HG02798 (cell line): ENCODE data around the gene ROR2.

Experiments
- ATAC-seq: cut with Tn5 transposase; IDR thresholded peaks from one replicate; pipeline ENCODE4 v1.9.1; 2021; ENCODE audit warnings: mild to moderate bottlenecking; ENCODE audit not compliant: unreplicated experiment, poor library complexity

Gene ROR2

DNA sequence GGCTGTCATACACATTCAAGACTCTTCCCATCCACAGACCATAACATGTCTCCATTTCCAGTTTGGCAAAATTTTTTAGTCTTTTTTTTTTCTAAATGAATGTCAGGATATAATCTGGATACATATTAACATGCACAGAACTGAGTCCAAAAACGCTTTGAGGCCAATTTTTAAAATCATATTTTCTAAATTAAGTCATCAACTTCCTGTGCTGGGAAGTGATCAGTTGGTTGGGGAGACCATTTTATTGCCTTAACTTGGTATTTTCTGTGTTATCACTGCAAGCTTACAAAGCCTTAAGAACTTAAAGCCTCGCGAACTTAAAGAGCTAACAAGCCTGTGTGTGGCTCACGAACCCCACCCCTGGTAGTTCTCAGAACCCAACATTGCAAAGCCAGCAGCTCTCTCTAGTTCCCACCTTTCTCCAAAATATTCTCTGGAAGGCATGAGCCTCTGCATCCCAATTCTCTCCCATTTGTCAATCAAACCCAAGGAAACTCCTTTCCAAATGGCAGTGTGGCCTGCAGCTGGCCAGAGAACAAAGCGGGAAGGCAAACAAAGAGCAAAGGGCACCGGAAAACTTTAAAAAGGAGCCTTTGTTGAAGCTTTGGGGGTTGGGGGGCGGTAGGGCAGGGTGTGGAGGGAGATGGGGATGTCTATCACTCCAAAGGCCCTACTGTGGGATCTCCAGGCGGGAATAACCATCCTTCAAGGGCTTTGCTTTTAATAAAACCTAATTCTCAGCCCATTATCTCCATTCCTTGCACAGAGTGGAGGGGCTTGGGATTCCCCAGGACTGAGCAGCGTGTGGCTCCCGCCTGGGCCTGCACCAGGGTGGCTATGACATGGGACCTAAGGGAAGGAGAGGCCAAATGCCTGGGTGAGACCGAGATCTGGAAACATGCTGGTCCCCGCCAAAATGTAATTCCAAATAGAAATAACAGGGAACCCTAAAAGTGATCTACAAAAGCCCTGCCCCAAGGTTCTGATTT lies 65.0 kb downstream of the ROR2 start:
- no peak for ATAC-seq

DNA sequence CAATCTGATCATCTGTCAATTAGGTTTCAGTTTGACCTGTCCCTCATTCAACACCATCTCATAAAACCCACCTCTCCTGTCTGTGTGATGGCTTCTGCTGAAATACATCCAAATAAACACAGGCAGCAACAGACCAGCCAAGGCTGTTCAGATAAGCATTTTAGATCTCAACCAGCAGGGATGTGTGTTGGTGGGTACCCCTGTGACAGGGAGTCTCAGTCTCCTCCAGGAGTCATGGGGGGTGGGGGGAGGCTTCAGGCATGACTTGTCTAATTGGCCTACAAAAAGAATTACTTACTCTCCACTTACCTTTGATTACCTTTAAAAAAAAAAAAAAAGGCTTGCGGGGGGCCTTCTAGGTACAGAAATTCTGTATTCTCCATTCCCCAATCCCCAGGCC lies 65.9 kb downstream of the ROR2 start:
- ATAC-seq, result no peak

DNA sequence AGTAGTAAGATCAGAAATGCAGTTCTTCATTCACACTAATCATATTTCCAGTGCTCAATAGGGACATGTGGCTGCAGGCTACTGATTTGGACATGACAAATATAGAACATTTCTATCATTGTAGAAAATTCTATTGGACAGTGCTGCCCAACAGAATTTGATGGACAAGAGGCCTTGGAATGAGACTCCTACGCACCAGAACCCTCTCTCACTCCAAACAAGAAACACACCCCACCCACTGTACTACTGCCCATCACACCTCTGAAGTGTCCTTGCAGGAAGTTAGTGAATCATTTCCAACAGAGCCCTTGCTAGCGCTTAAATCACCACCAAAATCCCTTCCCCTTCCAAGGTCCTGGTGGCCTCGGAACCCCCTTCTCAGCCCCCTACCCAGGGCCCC lies 66.5 kb downstream of the ROR2 start:
- ATAC-seq, result no peak

DNA sequence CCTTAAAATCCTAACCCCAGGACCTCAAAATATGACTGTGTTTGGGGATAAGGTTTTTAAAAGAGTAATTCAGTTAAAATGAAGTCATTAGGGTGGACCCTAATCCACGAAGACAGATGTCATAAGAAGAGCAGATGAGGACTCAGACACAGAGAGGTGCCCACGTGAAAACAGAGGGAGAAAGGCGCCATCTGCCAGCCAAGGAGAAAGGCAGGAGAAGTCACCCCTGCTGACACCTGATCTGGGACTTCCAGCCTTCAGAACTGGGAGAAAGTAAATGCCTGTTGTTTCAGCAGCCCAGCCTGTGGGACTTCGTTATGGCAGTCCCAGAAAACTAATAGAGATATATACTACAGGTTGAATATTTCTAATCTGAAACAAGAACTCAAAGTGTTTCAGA lies 67.4 kb downstream of the ROR2 start:
- ATAC-seq, result no peak

DNA sequence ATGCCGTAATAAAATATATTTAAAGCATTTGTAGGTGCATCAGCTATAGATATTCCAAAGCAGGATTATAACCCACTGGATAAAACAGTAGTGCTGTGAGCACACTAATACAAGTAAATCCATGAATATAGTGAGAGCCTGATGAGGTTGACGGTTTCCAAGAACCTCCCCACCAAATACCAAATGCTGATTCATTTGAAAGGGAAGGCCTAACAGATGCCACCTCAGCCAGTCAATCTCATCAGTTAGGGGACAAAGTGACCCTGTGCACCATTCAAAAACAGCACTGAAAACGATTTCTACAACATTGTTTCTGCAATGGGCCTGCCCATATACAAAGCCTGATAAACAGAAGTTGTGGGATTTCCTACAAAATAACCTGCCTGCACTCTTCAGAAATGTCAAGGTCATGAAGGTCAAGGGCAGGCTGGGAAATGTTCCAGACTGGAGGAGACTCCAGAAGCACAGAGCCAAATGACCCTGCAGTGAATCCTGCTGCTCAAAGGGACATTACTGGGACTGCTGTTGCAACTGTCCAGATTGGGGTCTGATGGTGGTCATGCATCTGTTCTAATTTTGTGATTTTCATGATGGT lies 69.6 kb downstream of the ROR2 start:
- ATAC-seq, result no peak

DNA sequence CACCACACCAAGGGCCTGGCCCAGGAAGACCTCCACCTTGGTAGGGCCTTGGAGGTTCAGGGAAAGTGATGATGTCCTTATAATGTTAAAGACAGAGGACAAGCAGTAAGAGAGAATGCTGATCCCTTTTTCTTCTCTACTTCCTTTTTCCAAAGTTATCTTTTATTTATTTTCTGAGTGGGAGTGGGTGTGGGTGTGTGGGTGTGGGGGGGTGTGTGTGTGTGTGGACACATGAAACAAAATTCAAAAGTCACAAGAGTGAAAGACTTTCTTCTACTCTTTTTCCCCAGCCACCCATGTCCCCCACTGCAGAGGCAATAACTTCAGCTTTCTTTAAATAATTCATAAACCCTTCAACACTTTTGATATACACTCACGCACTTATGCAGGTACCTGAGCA lies 70.8 kb downstream of the ROR2 start:
- no peak for ATAC-seq

DNA sequence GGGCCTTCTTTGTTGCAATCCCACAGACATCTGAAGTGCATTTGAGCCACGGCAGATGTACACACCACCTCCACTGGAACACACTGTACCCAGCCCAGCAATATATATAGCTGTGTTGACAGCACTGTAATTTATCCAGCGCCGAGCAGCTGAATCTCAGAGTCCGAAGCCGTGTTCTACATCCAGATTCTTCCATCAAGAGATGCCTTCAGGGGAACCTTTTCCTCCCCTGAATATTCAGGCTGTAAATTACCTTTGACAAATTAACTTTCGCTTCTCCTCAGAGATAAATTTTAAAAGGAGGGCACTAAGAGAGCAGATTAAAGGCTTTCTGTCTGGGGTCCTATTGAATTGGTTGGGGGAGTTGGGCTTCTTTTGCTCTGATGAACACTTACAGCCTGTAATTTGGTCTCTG lies 76.4 kb downstream of the ROR2 start:
- no peak for ATAC-seq

DNA sequence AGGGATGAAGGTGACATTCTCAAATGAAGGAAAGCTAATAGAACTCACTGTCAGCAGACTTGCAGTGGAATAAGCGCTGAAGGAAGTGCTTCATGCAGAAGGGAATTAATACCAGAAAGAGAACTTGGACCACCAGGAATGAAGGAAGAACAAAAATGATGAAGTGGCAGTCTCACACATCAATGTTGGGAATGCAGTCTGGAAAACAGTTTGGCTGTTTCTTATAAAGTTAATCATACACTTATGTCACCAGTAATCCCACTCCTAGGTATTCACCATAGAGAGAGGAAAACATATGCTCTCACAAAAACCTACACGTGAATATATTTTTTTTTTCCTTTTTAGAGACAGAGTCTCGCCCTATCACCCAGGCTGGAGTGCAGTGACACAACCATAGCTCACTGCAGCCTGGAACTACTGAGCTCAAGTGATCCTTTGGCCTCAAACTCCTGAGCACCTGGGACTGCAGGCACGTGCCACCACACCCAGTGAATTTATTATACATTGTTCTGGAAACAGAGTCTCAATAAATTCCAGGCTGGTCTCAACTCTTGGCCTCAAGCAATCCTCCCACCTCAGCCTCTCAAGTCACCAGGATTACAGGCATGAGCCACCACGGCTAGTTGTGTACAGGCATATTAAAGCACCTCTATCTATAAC lies 81.2 kb downstream of the ROR2 start:
- no peak for ATAC-seq

DNA sequence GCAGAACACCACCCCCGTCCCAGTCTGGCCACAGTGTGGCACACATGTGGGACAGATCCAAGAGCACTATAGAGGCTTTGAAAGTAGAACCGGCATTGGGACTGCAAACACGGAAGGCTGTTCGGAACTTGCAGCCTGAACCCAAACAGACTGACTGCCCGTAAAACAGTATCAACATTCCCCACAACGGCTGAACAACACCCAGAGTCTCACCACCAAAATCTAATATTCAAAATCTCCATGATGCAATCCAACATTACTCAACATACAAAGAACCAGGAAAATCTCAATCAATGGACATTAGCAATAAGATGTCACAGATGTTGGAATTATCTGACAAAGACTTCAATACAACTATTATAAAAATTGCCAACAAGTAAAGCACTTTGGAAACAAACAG lies 82.3 kb downstream of the ROR2 start:
- ATAC-seq, result no peak

DNA sequence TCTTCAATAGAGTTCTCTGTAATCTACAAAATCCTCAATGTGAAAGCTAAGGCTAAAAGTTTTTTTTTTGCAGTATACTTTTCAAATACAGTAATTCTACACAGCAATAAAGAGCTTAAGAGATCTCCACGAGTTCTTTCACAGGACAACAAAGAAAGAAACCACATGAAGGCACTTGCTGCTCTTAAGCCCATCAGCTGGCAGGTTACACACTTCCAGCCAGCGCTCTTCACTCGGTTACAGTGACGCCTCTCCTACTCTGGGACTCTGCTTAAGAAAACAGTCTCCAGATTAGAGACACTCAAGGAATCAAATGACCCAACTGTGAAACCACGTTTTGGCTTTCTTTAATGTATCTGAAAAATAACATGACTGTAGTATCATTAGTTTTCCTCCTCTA lies 85.0 kb downstream of the ROR2 start:
- no peak for ATAC-seq

DNA sequence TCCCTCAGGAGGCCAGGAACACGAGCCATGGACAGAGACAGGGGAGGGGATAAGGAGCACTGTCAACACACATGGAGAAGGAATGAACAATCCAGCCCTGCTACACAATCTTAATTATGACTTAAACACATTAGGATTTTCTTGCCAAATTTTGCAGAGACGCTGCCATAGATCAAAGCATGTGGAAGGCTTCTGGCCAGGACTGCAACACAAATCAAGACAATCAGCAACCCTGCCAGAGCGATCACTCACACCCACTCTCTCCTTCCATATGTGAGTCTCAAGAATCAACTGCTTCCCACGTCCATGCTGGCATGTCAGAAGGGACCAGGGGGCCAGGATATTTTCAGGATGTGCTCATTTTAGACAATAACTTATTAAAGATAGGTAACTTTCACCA lies 85.6 kb downstream of the ROR2 start:
- no peak for ATAC-seq

DNA sequence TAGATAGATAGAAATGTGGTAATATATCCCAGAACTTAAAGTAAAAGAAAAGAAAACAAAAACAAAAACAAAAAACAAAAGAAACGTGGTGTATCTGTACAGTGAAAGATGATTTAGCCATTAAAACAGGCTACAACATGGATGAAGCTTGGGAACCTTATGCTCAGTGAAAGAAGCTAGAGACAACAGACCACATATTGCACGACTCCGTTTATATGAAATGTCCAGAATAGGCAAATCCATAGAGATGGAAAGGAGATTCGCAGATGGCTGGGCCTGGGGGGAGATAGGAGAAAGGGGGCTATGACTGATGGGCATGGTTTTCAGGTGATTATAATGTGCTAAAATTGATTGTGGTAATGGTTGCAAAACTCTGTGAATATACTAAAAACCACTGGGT lies 86.6 kb downstream of the ROR2 start:
- ATAC-seq, result no peak

DNA sequence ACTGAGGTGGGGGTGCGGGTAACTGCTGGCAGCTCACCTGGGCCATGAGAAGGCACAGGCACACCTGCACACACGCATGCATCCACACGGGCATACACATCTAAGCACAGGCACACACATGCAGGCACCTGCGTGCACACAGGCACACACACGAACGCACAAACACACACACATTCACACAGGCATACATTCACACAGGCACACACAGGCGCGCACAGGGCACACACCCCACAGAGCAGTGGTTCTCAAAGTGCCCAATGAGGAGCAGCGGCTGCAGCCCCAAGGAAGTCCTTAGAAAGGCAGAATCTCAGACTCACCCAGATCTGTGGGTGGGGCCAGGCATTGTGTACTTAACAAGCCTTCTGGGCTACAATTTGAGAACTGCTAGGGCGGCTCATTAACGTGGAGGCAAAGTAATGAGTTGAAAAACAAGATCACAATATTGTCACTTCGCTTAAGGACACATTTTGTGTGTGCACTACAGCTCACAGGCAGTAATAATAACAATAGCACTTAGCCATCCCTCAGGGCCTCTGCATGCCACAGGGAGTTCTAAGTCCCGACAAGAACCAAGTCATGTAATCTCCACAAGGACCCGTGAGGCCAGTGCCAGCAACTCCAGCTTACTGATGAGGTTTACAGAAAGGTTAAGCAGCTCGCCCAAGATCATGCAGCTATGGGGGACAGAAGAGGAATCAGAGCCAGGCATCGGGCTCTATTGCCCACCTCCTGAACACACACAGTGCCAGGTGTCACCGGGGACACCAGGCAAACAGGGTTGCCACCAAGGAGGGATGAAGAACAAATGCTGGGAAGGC lies 91.6 kb downstream of the ROR2 start:
- no peak for ATAC-seq

DNA sequence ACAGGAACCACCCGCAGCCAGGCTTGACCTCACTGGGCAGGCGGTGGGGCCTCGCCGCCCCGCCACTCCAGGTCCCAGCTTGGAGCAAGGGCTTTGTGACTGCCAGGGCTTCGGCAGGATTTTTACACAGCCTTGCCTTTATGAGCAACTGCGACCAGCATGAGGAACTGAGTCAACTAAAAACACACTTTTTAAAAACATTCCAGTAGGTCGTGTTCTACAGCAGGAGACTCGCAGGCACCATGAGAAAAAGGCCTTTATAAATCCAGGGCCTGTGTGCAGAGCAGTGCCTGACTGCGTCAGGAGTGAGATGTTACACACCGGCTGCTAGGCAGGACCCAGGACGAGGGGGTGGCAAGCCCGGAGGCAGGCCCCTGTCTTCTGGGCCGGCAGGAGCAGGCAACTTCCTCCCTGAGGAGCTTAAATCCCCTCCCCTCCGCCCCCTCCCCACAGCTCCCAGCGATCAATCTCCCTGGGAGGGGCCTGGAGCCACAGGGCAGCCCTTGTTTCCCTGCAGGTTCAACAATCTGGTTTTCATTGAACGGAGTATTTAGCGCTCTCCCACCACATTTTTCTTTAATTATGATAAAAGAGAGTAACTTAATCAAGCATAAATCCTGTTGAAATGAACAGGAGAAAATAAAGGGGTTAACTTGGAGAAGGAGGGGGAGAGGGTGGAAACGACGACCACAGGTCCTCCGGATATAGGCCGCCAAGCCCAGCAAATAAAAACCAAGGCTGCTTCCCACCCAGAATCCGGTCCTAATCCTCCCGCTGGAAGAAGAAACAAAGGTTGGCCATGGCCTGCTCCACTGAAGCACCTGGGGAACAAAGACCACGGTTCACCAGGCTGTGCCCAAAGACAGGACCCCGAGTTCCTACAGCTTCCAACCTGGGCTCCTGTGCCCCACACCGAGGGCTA lies 92.5 kb downstream of the ROR2 start:
- ATAC-seq, result no peak

DNA sequence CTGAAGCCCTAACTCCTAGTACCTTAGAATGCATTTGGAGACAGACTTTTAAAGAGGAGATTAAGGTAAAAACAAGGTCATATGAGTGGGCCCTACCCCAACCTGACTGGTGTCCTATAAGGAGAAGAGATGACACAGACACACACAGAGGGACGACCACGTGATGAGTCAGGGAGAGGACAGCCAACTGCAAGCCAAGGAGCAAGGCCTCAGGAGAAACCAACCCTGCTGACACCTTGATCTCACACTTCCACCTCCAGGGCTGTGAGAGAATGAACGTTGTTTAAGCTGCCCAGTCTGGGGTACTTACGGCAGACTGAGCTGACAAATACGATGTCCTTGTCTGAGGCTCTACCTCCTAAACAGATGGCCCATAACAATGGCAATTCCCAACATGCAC lies 93.6 kb downstream of the ROR2 start:
- no peak for ATAC-seq

DNA sequence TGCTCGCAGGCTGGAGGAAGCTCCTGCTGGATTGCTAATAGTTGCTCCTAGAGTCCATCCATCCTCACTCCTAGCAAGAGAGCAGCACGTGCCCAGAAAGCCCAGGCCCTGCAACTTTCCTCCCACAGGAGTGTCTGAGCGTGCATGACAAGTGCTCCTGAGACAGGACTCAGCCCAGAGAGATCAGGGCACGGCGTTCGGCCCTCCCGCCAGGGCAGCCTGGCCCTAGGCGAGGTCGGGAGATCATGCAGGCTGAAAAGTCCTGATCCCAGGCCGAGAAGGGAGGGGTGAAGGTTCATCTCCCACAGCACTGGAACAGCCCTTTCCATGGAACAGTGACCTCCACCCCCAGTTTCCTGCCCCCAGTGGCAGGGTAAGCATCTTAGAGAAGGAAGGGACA lies 94.8 kb downstream of the ROR2 start:
- ATAC-seq, result no peak

DNA sequence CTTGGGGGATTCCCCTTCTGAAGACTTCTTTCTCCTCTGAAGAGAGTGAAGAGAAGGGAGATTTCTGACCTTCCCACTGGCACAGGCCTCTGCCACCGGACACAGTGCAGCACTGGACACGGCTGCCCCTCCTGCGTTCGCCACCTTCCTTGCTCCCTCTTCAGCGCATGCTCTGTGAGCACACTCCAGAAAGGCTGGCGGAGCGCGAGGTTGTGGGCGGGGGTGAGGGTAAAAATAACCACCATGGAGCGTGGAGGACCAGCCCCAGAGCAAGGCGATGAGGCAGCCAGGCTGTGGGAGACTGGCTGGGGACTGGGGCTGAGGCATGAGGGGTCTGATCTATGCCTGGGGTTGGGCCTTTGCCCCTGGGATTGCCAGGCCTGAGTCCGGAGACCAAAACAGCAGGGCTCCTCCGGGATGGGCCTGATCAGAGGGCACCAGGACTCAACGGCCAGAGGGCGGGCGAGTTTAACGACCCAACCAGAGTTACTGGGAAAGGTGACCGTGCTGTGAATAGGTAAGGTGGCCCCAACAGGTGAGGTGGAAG lies 97.2 kb downstream of the ROR2 start:
- no peak for ATAC-seq

DNA sequence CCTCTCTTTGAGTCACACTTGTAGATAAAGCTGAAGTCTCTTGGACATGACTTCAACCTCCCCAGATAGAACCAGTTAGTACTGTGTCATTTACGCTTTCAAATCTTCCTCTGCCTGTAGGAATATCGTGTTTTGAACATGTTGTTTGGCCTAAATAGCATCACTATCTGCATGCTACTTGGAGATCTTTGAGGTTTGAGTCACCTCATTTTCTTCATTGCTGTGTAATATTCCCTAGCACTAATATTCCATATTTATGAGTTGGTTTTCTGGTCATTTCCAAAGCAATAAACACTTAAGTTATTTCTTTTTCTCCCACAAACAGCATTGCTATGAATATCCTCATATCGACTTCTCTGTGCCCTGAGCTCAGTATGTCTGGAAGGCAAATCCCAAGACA lies 100.3 kb downstream of the ROR2 start:
- ATAC-seq, result no peak

DNA sequence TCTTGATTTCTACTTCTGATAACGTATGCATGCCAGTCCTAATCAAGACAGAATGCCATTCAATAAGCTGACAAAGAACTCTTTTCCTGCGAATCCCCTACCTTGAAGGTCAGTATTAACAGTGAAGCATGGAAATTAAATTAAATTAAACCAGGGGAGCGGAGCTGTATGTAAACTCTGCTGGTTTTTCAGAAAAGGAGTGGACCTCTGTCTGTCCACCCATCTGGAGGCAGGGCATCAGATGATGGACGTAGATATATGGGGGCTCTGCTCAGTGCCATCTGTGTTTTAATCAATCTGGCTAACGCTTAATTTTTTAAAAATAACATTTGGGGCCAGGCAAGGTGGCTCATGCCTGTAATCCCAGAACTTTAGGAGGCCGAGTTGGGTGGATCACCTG lies 101.9 kb downstream of the ROR2 start:
- ATAC-seq, result no peak
